IMR-90 (cell line): ENCODE data around the gene DAND5. TPM values are rescaled to one million over a fixed set of nuclear protein-coding genes. Genes with fewer than 3 reads are reported as not detected.
"Not testable (repeated sequence)": the region's sequence is repeated elsewhere in the genome, so short reads cannot be mapped to it uniquely, and the experiment has no call there.

Experiments used
- ATAC-seq: fragments of 200-7000 bp; cut with Tn5 transposase; 2 replicates; pipeline ENCODE4 v1.9.1; 2020; ENCODE audit warnings: low read depth, mild to moderate bottlenecking, moderate library complexity
- BruUV-seq: library from RNA; stranded (reverse); fragments of 400-500 nt; replicated peaks from 2 replicates; lab custom pipeline; 2021; lab: Mats Ljungman, UMichigan
- CTCF ChIA-PET: fragments of 300-600 bp; formaldehyde crosslinking; extraction: SDS; loops from one replicate; lab custom pipeline; 2021; ENCODE audit warnings: antibody characterized with exemption; lab: Yijun Ruan, JAX
- POLR2A ChIA-PET: fragments of 300-600 bp; sonication (Branson Sonifier 250); formaldehyde crosslinking; loops from one replicate; lab custom pipeline; 2022; ENCODE audit warnings: antibody characterized with exemption; ENCODE audit not compliant: unreplicated experiment; lab: Charles Lee
- DNase-seq: peaks from one replicate; pipeline ENCODE4 v3.0.0; 2013
- H2AFZ ChIP-seq: replicated peaks from 2 replicates; pipeline ENCODE3; 2013; ENCODE audit warnings: low read length, mild to moderate bottlenecking; ENCODE audit not compliant: poor library complexity
- H2AK5ac ChIP-seq: 2 replicates; pipeline ENCODE4 v1.6.1; 2013; ENCODE audit warnings: low read depth, low read length, inconsistent platforms
- H2AK9ac ChIP-seq: replicated peaks from 2 replicates; pipeline ENCODE3; 2013; ENCODE audit warnings: mild to moderate bottlenecking, low read depth, low read length, moderate library complexity; ENCODE audit not compliant: poor library complexity
- H2BK120ac ChIP-seq: 2 replicates; pipeline ENCODE4 v1.6.1; 2013; ENCODE audit warnings: low read depth, low read length, inconsistent platforms
- H2BK15ac ChIP-seq: 3 replicates; pipeline ENCODE4 v1.6.1; 2013; ENCODE audit warnings: low read depth, low read length, inconsistent platforms
- H2BK20ac ChIP-seq: 2 replicates; pipeline ENCODE4 v1.6.1; 2013; ENCODE audit warnings: low read depth, mild to moderate bottlenecking, inconsistent platforms, low read length, moderate library complexity
- H2BK5ac ChIP-seq: 2 replicates; pipeline ENCODE4 v1.6.1; 2013; ENCODE audit warnings: mild to moderate bottlenecking, low read depth, low read length, inconsistent platforms; ENCODE audit not compliant: poor library complexity, severe bottlenecking
- H3K14ac ChIP-seq: replicated peaks from 2 replicates; pipeline ENCODE4 v1.6.1; 2013; ENCODE audit warnings: low read depth, low read length, inconsistent platforms
- H3K18ac ChIP-seq: 2 replicates; pipeline ENCODE4 v1.6.1; 2013; ENCODE audit warnings: low read depth, low read length, control low read depth
- H3K23ac ChIP-seq: 2 replicates; pipeline ENCODE4 v1.6.1; 2013; ENCODE audit warnings: low read depth, low read length, inconsistent platforms
- H3K27ac ChIP-seq: 2 replicates; pipeline ENCODE4 v1.5.1; 2013; ENCODE audit warnings: mild to moderate bottlenecking, control low read depth, low read length; ENCODE audit not compliant: insufficient read depth
- H3K27me3 ChIP-seq: 2 replicates; pipeline ENCODE4 v1.6.1; 2013; ENCODE audit warnings: low read length; ENCODE audit not compliant: control insufficient read depth, insufficient read depth
- H3K36me3 ChIP-seq: 2 replicates; pipeline ENCODE4 v1.6.1; 2013; ENCODE audit warnings: low read length, mixed read lengths; ENCODE audit not compliant: control insufficient read depth, insufficient read depth
- H3K4ac ChIP-seq: 2 replicates; pipeline ENCODE4 v1.6.1; 2013; ENCODE audit warnings: low read depth, low read length, inconsistent platforms
- H3K4me1 ChIP-seq: 2 replicates; pipeline ENCODE4 v1.6.1; 2013; ENCODE audit warnings: low read length, mixed read lengths; ENCODE audit not compliant: control insufficient read depth, insufficient read depth
- H3K4me2 ChIP-seq: 2 replicates; pipeline ENCODE4 v1.6.1; 2013; ENCODE audit warnings: low read depth, mild to moderate bottlenecking, control low read depth, low read length, moderate library complexity
- H3K4me3 ChIP-seq: 2 replicates; pipeline ENCODE4 v1.5.1; 2013; ENCODE audit warnings: low read depth, mild to moderate bottlenecking, control low read depth, low read length, moderate library complexity; ENCODE audit not compliant: insufficient read depth
- H3K56ac ChIP-seq: 2 replicates; pipeline ENCODE4 v1.6.1; 2013; ENCODE audit warnings: low read length, inconsistent platforms; ENCODE audit not compliant: insufficient read depth; ENCODE audit errors: extremely low read depth
- H3K79me1 ChIP-seq, 2 experiments: 2 replicates each; pipeline ENCODE4 v1.6.1; 2013; ENCODE audit warnings: low read length in 2 of 2, inconsistent platforms in 1 of 2, low read depth in 1 of 2
- H3K9ac ChIP-seq: 2 replicates; pipeline ENCODE4 v1.6.1; 2013; ENCODE audit warnings: low read depth, low read length, control low read depth
- H3K9me1 ChIP-seq: 2 replicates; pipeline ENCODE4 v1.6.1; 2013; ENCODE audit warnings: low read length, inconsistent platforms; ENCODE audit not compliant: insufficient read depth
- H3K9me3 ChIP-seq: 2 replicates; pipeline ENCODE4 v1.6.1; 2013; ENCODE audit warnings: low read length; ENCODE audit not compliant: control insufficient read depth, insufficient read depth
- H4K20me1 ChIP-seq: 2 replicates; pipeline ENCODE4 v1.6.1; 2013; ENCODE audit warnings: low read length, inconsistent platforms; ENCODE audit not compliant: insufficient read depth
- H4K5ac ChIP-seq: 2 replicates; pipeline ENCODE4 v1.6.1; 2013; ENCODE audit warnings: mild to moderate bottlenecking, low read depth, low read length, control low read depth
- H4K8ac ChIP-seq, 2 experiments: 2 replicates each; pipeline ENCODE4 v1.6.1; 2013; ENCODE audit warnings: low read depth in 2 of 2, low read length in 2 of 2, control low read depth in 1 of 2, inconsistent platforms in 1 of 2
- H4K91ac ChIP-seq: 2 replicates; pipeline ENCODE4 v1.6.1; 2013; ENCODE audit warnings: low read depth, low read length, inconsistent platforms; ENCODE audit not compliant: insufficient read depth
- WGBS, 2 experiments: methylation state at CpG; one replicate each; pipeline versions ENCODE4 v1.1.5 to v1.1.7; 2013; ENCODE audit warnings: missing lambda C conversion rate in 2 of 2; ENCODE audit not compliant: insufficient read length in 1 of 2; ENCODE audit errors: extremely low coverage in 2 of 2; 5-methylcytosine and 5-hydroxymethylcytosine counted together
- dilution Hi-C: fragments of 300-500 bp; cut with HindIII; formaldehyde crosslinking; loops from one replicate; pipeline ENCODE4 v1.14.3; 2018; ENCODE audit warnings: low sequenced_read_pairs; ENCODE audit not compliant: unreplicated experiment
- in situ Hi-C: fragments of 300-500 bp; cut with MboI; formaldehyde crosslinking; loops from 3 replicates; pipeline ENCODE4 v1.14.3; 2019; ENCODE audit warnings: low sequenced_read_pairs, inconsistent platforms, mixed read lengths
- intact Hi-C: fragments of 100-400 bp; cut with micrococcal nuclease; formaldehyde crosslinking; loops from 2 replicates; pipeline ENCODE4 v1.10.0; 2022
- polyA plus RNA-seq, 3 experiments: library from polyadenylated mRNA; depleted of rRNA; stranded (reverse); fragments of >200 nt; gene quantifications; 2 replicates each; pipeline ENCODE4 v1.2.3, GENCODE V29; 2012; ENCODE audit warnings: low replicate concordance in 1 of 3
- total RNA-seq: library from RNA; depleted of rRNA; stranded (reverse); fragments of >200 nt; gene quantifications from 2 replicates; pipeline ENCODE4 v1.2.3, GENCODE V29; 2012

Gene DAND5
- total and polyA plus RNA-seq, 2 of the 4 experiments (the other 2 are of a cell fraction): 0.03 TPM; not detected in 1

DNA sequence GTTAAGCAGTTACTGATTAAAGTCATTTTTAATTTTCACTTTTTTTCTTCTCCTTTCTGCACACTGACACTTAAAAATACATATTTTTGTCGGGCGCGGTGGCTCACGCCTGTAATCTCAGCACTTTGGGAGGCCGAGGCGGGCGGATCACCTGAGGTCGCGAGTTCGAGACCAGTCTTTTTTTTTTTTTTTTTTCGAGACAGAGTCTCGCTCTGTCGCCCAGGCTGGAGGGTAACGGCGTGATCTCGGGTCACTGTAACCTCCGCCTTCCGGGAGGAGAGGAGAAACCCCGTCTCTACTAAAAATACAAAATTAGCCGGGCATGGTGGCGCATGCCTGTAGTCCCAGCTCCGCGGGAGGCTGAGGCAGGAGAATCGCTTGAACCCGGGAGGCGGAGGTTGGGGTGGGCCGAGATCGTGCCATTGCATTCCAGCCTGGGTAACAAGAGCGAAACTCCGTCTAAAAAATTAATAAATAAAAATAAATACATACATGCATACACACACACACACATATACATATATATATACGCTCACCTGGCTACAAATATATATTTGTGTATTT, 11.9 kb upstream of the DAND5 start:
- CTCF ChIA-PET: interaction anchor here (3.2 kb wide), 1 partner anchor 8 kb away, joined by 18 read pairs; no protein-coding TSS in a partner anchor
- H4K91ac ChIP-seq: peak overlapping the region; percentile 44; the same call in 1 of the 2 replicates

More for the DNA sequence above, 11.9 kb upstream of the DAND5 start:
- peaks cover 21% of the 10 kb centered on the region for H3K36me3 ChIP-seq
- H2AK5ac ChIP-seq: 0 out of 2 replicates have a peak overlapping the region, but pooled peaks have one; percentile 3
- H3K9me1 ChIP-seq, dilution Hi-C loops, in situ Hi-C loops, H2BK20ac ChIP-seq, POLR2A ChIA-PET, DNase-seq, intact Hi-C loops, H2BK15ac ChIP-seq, H3K27me3 ChIP-seq, H3K23ac ChIP-seq, H3K9me3 ChIP-seq, BruUV-seq, H2BK120ac ChIP-seq: not testable (repeated sequence)
- H4K5ac ChIP-seq: peak overlapping the region; percentile 92
- H2AK9ac ChIP-seq: peak overlapping the region; percentile 79
- peak overlapping the region; percentile 68 for H3K18ac ChIP-seq
- peak overlapping the region; percentile 98 for H3K4me3 ChIP-seq
- H2AFZ ChIP-seq: peak overlapping the region; percentile 92
- peak overlapping the region; percentile 85 for H3K4me2 ChIP-seq
- H4K20me1 ChIP-seq: peaks cover 22% of the 10 kb centered on the region; the same call in 1 of the 2 replicates
- peaks cover 24% of the 10 kb centered on the region for H3K4me1 ChIP-seq
- peak overlapping the region; percentile 88 for H3K27ac ChIP-seq
- peak overlapping the region; percentile 93 for H3K9ac ChIP-seq
- H2BK5ac ChIP-seq: peak overlapping the region; percentile 83
- peak overlapping the region; percentile 94 to 98 for H4K8ac ChIP-seq
- H3K56ac ChIP-seq: peak overlapping the region; percentile 71; the same call in 1 of the 2 replicates
- peak overlapping the region; percentile 90; the same call in 1 of the 2 replicates for H3K4ac ChIP-seq
- H3K14ac ChIP-seq: peak overlapping the region; percentile 73
- WGBS, 2 experiments: 15% methylated on average over 9 of the region's 31 CpGs; no CpG with 5 or more reads in 1 of the 2 experiments
- ATAC-seq: peak; percentile 1; the same call in 1 of the 2 replicates
- peaks cover 15 to 41% of the 10 kb centered on the region in 2 experiments for H3K79me1 ChIP-seq
